ENCODE results near the gene CKS1B.

- TF ChIP-seq ZFP30 (CRISPR knock-in tag; IDR thresholded peaks at IDR 0.05) (no peak), ARNTL (CRISPR knock-in tag; IDR thresholded peaks at IDR 0.05; ENCODE audit: borderline replicate concordance, low read depth) (no peak), RARB (CRISPR knock-in tag; IDR thresholded peaks at IDR 0.05) (no peak), ISL1 (CRISPR knock-in tag; IDR thresholded peaks at IDR 0.05) (no peak), ESRRG (CRISPR knock-in tag; IDR thresholded peaks at IDR 0.05) (no peak), ZFP3 (CRISPR knock-in tag; IDR thresholded peaks at IDR 0.05) (no peak), TOX (CRISPR knock-in tag; IDR thresholded peaks at IDR 0.05; ENCODE audit: borderline replicate concordance) (no peak), ZNF8 (CRISPR knock-in tag; IDR thresholded peaks at IDR 0.05) (no peak), PATZ1 (CRISPR knock-in tag; IDR thresholded peaks at IDR 0.05; ENCODE audit: borderline replicate concordance) (no peak), OSR1 (CRISPR knock-in tag; IDR thresholded peaks at IDR 0.05) (no peak)
Observed at GRCh38 chr1:154988058-154988954, 13.8 kb downstream of the CKS1B start.
